ENCODE measurements around the gene CXCL14. TPM values are rescaled to one million over a fixed set of nuclear protein-coding genes. Genes with fewer than 3 reads are reported as not detected.

CXCL14 gene
- total RNA-seq, 1 experiment from 2014 or later = not detected

DNA sequence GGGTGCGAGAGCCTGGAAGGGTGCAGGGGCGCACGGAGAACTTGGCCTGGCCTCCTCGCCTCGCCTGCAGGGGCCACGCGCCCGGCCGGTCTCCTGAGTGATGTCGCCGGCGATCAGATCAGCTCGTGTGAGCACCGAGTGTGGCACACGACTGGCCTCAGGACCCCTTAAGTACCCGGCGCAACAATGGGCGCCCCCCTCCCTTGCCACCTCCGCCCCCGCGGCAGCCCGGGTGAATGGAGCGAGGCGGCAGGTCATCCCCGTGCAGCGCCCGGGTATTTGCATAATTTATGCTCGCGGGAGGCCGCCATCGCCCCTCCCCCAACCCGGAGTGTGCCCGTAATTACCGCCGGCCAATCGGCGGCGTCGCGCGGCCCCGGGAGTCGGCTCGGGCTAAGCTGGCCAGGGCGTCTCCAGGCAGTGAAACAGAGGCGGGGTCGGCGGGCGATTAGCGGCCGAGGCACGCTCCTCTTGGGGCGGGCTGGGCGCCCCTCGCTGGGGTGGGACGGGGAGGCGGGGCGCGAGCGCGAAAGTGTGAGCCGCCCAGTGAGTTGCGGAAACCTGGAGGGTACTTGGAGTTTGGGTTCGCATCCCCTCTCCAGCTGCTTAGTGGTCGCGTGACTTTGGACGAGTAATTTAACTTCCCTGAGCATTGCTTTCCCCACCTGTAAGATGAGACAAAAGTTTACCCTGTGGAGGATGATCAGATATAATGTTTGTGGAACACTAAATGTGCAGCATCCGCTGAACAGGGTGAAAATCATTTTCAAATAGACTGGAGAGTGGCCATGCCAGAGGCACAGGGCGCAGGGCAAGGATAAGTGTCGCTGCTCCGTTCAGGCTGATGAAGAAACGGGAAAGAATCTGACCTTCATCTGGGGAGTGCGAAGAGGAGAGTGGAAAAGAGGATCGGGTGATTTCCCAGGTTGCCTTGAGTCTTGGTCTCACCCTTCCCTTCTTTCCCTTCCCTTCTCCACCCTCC is 42.7 kb downstream of the CXCL14 start, which contains the start of gene NEUROG1:
Gene NEUROG1, minus strand, starts transcription at position 145 of the 982 bp plus-strand sequence. CDS start 274 bp downstream, outside the sequence.
- no peaks in the 10 kb centered on the region for H3K36me3 ChIP-seq (ENCODE audit: low read depth)
- no TSS peak for BruUV-seq (replicated peaks)
- no peaks in the 10 kb centered on the region for H3K79me2 ChIP-seq (ENCODE audit: low read depth)
- TF ChIP-seq, protein P1, sequence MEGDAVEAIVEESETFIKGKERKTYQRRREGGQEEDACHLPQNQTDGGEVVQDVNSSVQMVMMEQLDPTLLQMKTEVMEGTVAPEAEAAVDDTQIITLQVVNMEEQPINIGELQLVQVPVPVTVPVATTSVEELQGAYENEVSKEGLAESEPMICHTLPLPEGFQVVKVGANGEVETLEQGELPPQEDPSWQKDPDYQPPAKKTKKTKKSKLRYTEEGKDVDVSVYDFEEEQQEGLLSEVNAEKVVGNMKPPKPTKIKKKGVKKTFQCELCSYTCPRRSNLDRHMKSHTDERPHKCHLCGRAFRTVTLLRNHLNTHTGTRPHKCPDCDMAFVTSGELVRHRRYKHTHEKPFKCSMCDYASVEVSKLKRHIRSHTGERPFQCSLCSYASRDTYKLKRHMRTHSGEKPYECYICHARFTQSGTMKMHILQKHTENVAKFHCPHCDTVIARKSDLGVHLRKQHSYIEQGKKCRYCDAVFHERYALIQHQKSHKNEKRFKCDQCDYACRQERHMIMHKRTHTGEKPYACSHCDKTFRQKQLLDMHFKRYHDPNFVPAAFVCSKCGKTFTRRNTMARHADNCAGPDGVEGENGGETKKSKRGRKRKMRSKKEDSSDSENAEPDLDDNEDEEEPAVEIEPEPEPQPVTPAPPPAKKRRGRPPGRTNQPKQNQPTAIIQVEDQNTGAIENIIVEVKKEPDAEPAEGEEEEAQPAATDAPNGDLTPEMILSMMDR (conservative IDR thresholded peaks at IDR 0.05) = no peak
- no peak for TF ChIP-seq EZH2 (IDR thresholded peaks at IDR 0.05; ENCODE audit: low read depth)
- H3K4me1 ChIP-seq (replicated peaks; ENCODE audit: insufficient read depth) = no peaks in the 10 kb centered on the region
- H3K27ac ChIP-seq = no peak within 1 kb of the TSS
- CTCF ChIA-PET = no interaction called here
- peaks cover 81% of the 10 kb centered on the region for H3K27me3 ChIP-seq (ENCODE audit: insufficient read depth, low read depth)
- H2AFZ ChIP-seq = no peak within 1 kb of the TSS
- POLR2A ChIA-PET (ENCODE audit: unreplicated experiment) = no interaction called here
- H3K9me2 ChIP-seq (ENCODE audit: insufficient read depth) = no peaks in the 10 kb centered on the region
- no peaks in the 10 kb centered on the region for H3F3A ChIP-seq (ENCODE audit: insufficient read depth, low read depth)
- no peaks in the 10 kb centered on the region for H4K20me1 ChIP-seq (ENCODE audit: insufficient read depth)
- no peaks in the 10 kb centered on the region for H3K9me3 ChIP-seq (ENCODE audit: insufficient read depth, low read depth)
- DNase-seq = no peak
- H3K4me3 ChIP-seq = no peak within 1 kb of the TSS
- intact Hi-C loops (cut with micrococcal nuclease; ENCODE audit: unreplicated experiment) = no loop called here
- H3K4me2 ChIP-seq = no peak within 1 kb of the TSS

DNA sequence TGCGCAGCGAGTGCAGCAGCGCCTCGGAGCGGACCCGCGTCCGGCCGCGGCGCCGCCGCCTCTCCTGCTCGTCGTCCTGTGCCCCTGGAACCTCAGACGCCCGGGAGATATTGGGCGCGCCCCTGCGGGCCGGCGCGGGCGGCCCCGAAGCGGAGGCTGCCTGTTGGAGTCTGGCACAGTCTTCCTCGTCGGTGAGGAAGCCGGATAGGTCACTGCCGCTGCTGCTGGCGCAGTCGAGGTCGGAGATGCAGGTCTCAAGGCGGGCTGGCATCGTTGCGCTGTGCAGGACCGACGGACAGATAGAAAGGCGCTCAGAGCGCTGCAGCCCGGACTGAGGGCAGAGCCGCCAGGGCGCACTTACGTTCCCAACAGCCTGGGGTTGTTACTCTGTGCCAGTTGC is 43.4 kb downstream of the CXCL14 start:
- DNase-seq = no peak
- intact Hi-C loops (cut with micrococcal nuclease; ENCODE audit: unreplicated experiment) = no loop called here
- CTCF ChIA-PET = no interaction called here
- no TSS peak for BruUV-seq (replicated peaks)
- no peak overlapping the region for H3K27ac ChIP-seq
- no peaks in the 10 kb centered on the region for H3K4me1 ChIP-seq (replicated peaks; ENCODE audit: insufficient read depth)
- no peak overlapping the region for H3K4me3 ChIP-seq
- H3K27me3 ChIP-seq (ENCODE audit: insufficient read depth, low read depth) = peaks cover 81% of the 10 kb centered on the region
- H2AFZ ChIP-seq = no peak overlapping the region
- no peaks in the 10 kb centered on the region for H3K9me2 ChIP-seq (ENCODE audit: insufficient read depth)
- H3K36me3 ChIP-seq (ENCODE audit: low read depth) = no peaks in the 10 kb centered on the region
- H3K79me2 ChIP-seq (ENCODE audit: low read depth) = no peaks in the 10 kb centered on the region
- H3K4me2 ChIP-seq = no peak overlapping the region
- POLR2A ChIA-PET (ENCODE audit: unreplicated experiment) = no interaction called here
- no peaks in the 10 kb centered on the region for H4K20me1 ChIP-seq (ENCODE audit: insufficient read depth)
- no peaks in the 10 kb centered on the region for H3F3A ChIP-seq (ENCODE audit: insufficient read depth, low read depth)
- no peaks in the 10 kb centered on the region for H3K9me3 ChIP-seq (ENCODE audit: insufficient read depth, low read depth)
- TF ChIP-seq, protein P1 (conservative IDR thresholded peaks at IDR 0.05) = no peak
- TF ChIP-seq EZH2 (IDR thresholded peaks at IDR 0.05; ENCODE audit: low read depth) = no peak

DNA sequence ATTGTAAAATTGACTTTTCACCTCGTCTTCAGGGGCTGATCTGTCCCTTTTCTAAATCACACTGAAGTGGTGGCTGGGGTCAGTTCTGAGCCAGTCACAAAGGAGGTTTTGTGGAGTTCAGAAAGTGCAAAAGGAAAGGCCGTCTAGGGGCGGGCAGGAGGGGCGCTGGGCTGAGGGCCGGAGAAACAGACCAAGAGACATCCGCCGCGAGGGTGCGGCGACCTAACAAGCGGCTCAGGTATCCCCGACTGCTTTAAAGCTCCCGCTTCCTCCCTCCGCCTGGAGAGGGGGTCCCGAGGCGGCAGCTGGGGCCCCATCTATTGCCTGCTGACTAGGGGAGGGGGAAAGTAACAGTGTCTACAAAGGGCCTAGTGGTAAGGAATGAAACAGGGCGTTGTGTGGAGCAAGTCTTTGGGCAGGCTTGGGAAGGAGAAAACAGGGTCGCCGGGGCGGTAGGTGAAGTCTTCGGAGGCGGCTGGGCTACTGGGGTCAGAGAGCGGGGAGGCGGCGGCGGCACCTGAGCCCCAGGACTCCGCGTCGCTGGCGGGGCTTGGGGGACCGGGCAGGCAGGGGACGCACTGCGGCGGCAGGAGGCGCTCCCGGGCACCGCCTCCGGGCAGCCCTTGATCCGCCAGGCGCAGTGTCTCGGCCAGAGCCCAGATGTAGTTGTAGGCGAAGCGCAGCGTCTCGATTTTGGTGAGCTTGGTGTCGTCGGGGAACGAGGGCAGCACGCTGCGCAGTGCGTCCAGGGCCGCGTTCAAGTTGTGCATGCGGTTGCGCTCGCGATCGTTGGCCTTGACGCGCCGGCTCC is 44.0 kb downstream of the CXCL14 start:
- no peak for TF ChIP-seq EZH2 (IDR thresholded peaks at IDR 0.05; ENCODE audit: low read depth)
- TF ChIP-seq, protein P1 (conservative IDR thresholded peaks at IDR 0.05) = no peak
- Histone ChIP-seq H3K36me3 (ENCODE audit: low read depth) (no peaks in the 10 kb centered on the region), H3K27me3 (ENCODE audit: insufficient read depth, low read depth) (peaks cover 81% of the 10 kb centered on the region), H3F3A (ENCODE audit: insufficient read depth, low read depth) (no peaks in the 10 kb centered on the region), H3K79me2 (ENCODE audit: low read depth) (no peaks in the 10 kb centered on the region), H3K9me3 (ENCODE audit: insufficient read depth, low read depth) (no peaks in the 10 kb centered on the region), H3K4me3 (no peak overlapping the region), H2AFZ (no peak overlapping the region), H3K4me1 (replicated peaks; ENCODE audit: insufficient read depth) (no peaks in the 10 kb centered on the region), H3K4me2 (no peak overlapping the region), H3K9me2 (ENCODE audit: insufficient read depth) (no peaks in the 10 kb centered on the region), H3K27ac (no peak overlapping the region), H4K20me1 (ENCODE audit: insufficient read depth) (no peaks in the 10 kb centered on the region)
- intact Hi-C loops (cut with micrococcal nuclease; ENCODE audit: unreplicated experiment) = no loop called here
- ChIA-PET CTCF (no interaction called here), POLR2A (ENCODE audit: unreplicated experiment) (no interaction called here)
- no peak for DNase-seq
- BruUV-seq (replicated peaks) = no TSS peak

Measured in PC-9 (cell line).